HepG2 (cell line): ENCODE data around the gene BFSP1. TPM values are rescaled to one million over a fixed set of nuclear protein-coding genes. Genes with fewer than 3 reads are reported as not detected.

Experiments
- ATF7 ChIP-seq, 2 experiments: fragments of 450-650 bp in 1 of 2; sonication (generic) in 1 of 2; formaldehyde crosslinking in 1 of 2; IDR thresholded peaks; 2 replicates each; pipeline versions ENCODE4 v1.4.0 to v1.6.1; 2016 to 2020; ENCODE audit warnings: antibody characterized with exemption in 1 of 2, mild to moderate bottlenecking in 1 of 2, missing genetic modification reagents in 1 of 2
- BHLHE40 ChIP-seq: IDR thresholded peaks from 2 replicates; pipeline ENCODE4 v1.6.1; 2011; ENCODE audit warnings: low read length, improper control_type of control experiment
- EP300 ChIP-seq, 3 experiments: sonication (generic) in 1 of 3; formaldehyde crosslinking in 1 of 3; IDR thresholded peaks; 2 replicates each; pipeline versions ENCODE4 v1.5.1 to v1.6.1; 2011 to 2020; ENCODE audit warnings: low read depth in 2 of 3, low read length in 2 of 3, borderline replicate concordance in 1 of 3, improper control_type of control experiment in 1 of 3, mild to moderate bottlenecking in 1 of 3, missing genetic modification reagents in 1 of 3, moderate library complexity in 1 of 3
- KLF6 ChIP-seq: IDR thresholded peaks from 2 replicates; pipeline ENCODE4 v1.8.0; 2016; ENCODE audit warnings: missing biosample characterization, missing genetic modification reagents
- KMT2B ChIP-seq: IDR thresholded peaks from 2 replicates; pipeline ENCODE4 v1.6.1; 2016; ENCODE audit warnings: missing genetic modification reagents, missing compliant biosample characterization
- MED13 ChIP-seq: sonication (generic); formaldehyde crosslinking; IDR thresholded peaks from 2 replicates; pipeline ENCODE4 v1.5.0; 2020; ENCODE audit warnings: missing genetic modification reagents
- SMAD3 ChIP-seq: sonication (generic); formaldehyde crosslinking; IDR thresholded peaks from 2 replicates; pipeline ENCODE4 v1.4.0; 2020; ENCODE audit warnings: missing genetic modification reagents
- TEAD2 ChIP-seq: sonication (generic); formaldehyde crosslinking; IDR thresholded peaks from 2 replicates; pipeline ENCODE4 v1.9.0; 2021; ENCODE audit warnings: missing genetic modification reagents
- ZNF263 ChIP-seq: sonication (generic); formaldehyde crosslinking; IDR thresholded peaks from 2 replicates; pipeline ENCODE4 v1.4.0; 2020; ENCODE audit warnings: missing genetic modification reagents
- ZNF33B ChIP-seq: sonication (generic); formaldehyde crosslinking; IDR thresholded peaks from 2 replicates; pipeline ENCODE4 v1.5.1; 2020; ENCODE audit warnings: mild to moderate bottlenecking, missing genetic modification reagents
- ZNF552 ChIP-seq: sonication (generic); formaldehyde crosslinking; IDR thresholded peaks from 2 replicates; pipeline ENCODE4 v1.9.0; 2022; ENCODE audit warnings: missing genetic modification reagents, mild to moderate bottlenecking, borderline replicate concordance
- ZNF816 ChIP-seq: sonication (generic); formaldehyde crosslinking; IDR thresholded peaks from 2 replicates; pipeline ENCODE4 v1.8.0; 2022; ENCODE audit warnings: missing genetic modification reagents, mild to moderate bottlenecking, borderline replicate concordance
- ZNF83 ChIP-seq: sonication (generic); formaldehyde crosslinking; IDR thresholded peaks from 2 replicates; pipeline ENCODE4 v1.4.0; 2020; ENCODE audit warnings: missing genetic modification reagents, mild to moderate bottlenecking, borderline replicate concordance
- ZNF850 ChIP-seq: sonication (generic); formaldehyde crosslinking; conservative IDR thresholded peaks from 2 replicates; pipeline ENCODE4 v1.9.0; 2021; ENCODE audit warnings: mild to moderate bottlenecking, missing genetic modification reagents
- ZSCAN12 ChIP-seq: sonication (generic); formaldehyde crosslinking; IDR thresholded peaks from 2 replicates; pipeline ENCODE4 v1.9.0; 2021; ENCODE audit warnings: mild to moderate bottlenecking, missing genetic modification reagents
- polyA plus RNA-seq, 8 experiments: library from polyadenylated mRNA; depleted of rRNA in 3 of 8; stranded (reverse) in 7 of 8; unstranded in 1 of 8; fragments of >200 nt; fragmentation: Illumina TruSeq in 4 of 8; extraction: Trizol in 4 of 8; gene quantifications; 2 replicates each; pipeline versions ENCODE4 v1.2.1 to v1.2.3, GENCODE V29; 2011 to 2016; ENCODE audit warnings: low read depth in 4 of 8, missing spikeins in 1 of 8, mixed read lengths in 1 of 8; ENCODE audit not compliant: insufficient read depth in 1 of 8
- total RNA-seq, 5 experiments: library from RNA; depleted of rRNA; stranded (reverse); fragments of >200 nt; fragmentation: Illumina TruSeq; extraction: Trizol; gene quantifications; 2 replicates each; pipeline ENCODE4 v1.2.3, GENCODE V29; 2016; ENCODE audit warnings: low read depth in 1 of 5
- TF ChIP-seq, protein P1 (sequence below): sonication (generic); formaldehyde crosslinking; IDR thresholded peaks from 2 replicates; pipeline ENCODE4 v1.5.0; 2020; ENCODE audit warnings: missing genetic modification reagents
- TF ChIP-seq, protein P2 (sequence below): sonication (generic); formaldehyde crosslinking; IDR thresholded peaks from 2 replicates; pipeline ENCODE4 v1.4.0; 2020; ENCODE audit warnings: missing genetic modification reagents, mild to moderate bottlenecking, borderline replicate concordance
- TF ChIP-seq, protein P3 (sequence below): sonication (generic); formaldehyde crosslinking; IDR thresholded peaks from 2 replicates; pipeline ENCODE4 v1.4.0; 2020; ENCODE audit warnings: missing genetic modification reagents

BFSP1 gene
- total and polyA plus RNA-seq, 2 of the 13 experiments (the other 11 are each of a cell fraction or from before 2014, with no cell fraction given), result 0.22 to 0.26 TPM

DNA sequence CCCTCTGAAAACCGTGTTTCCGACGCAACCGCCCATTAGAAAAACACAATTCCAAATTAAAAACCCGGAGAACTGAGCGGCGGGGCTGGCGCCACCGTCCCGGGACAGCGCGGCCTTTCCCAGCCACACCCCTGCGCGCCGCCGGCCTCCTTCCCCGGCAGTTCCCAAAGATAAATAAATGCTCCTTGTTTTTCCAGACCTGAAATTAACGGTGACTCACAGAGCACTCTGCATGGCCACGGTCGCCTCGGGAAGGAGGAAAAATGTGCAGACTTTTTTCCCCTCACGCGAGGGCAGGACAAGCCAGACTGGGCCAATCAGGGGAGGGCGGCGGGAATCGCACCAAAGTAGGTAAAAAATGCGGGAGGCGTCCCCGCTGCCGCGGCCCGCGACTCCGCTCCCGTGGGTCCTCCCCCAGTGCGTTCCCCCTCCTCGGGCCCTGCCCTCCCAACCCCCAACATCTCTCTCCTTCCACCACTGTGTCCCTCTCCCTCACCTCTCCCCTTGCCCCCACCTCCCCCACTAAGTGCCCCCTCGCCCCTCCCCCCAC, 37.9 kb upstream of the BFSP1 start (continued):
- no peak for TF ChIP-seq ATF7 (IDR thresholded peaks at IDR 0.05)
- peak; percentile 37; the same call in 1 of the 2 replicates for TF ChIP-seq ATF7 (CRISPR knock-in tag; IDR thresholded peaks at IDR 0.05)
- 0 out of 2 replicates have a peak, but pooled peaks have one; percentile 26 for TF ChIP-seq SMAD3
- TF ChIP-seq, protein P1, sequence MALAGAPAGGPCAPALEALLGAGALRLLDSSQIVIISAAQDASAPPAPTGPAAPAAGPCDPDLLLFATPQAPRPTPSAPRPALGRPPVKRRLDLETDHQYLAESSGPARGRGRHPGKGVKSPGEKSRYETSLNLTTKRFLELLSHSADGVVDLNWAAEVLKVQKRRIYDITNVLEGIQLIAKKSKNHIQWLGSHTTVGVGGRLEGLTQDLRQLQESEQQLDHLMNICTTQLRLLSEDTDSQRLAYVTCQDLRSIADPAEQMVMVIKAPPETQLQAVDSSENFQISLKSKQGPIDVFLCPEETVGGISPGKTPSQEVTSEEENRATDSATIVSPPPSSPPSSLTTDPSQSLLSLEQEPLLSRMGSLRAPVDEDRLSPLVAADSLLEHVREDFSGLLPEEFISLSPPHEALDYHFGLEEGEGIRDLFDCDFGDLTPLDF (CRISPR knock-in tag), result 0 out of 2 replicates have a peak, but pooled peaks have one; percentile 39
- TF ChIP-seq ZNF850 (CRISPR knock-in tag), result no peak
- no peak for TF ChIP-seq ZNF552 (CRISPR knock-in tag)
- TF ChIP-seq, protein P2, sequence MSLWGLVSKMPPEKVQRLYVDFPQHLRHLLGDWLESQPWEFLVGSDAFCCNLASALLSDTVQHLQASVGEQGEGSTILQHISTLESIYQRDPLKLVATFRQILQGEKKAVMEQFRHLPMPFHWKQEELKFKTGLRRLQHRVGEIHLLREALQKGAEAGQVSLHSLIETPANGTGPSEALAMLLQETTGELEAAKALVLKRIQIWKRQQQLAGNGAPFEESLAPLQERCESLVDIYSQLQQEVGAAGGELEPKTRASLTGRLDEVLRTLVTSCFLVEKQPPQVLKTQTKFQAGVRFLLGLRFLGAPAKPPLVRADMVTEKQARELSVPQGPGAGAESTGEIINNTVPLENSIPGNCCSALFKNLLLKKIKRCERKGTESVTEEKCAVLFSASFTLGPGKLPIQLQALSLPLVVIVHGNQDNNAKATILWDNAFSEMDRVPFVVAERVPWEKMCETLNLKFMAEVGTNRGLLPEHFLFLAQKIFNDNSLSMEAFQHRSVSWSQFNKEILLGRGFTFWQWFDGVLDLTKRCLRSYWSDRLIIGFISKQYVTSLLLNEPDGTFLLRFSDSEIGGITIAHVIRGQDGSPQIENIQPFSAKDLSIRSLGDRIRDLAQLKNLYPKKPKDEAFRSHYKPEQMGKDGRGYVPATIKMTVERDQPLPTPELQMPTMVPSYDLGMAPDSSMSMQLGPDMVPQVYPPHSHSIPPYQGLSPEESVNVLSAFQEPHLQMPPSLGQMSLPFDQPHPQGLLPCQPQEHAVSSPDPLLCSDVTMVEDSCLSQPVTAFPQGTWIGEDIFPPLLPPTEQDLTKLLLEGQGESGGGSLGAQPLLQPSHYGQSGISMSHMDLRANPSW (CRISPR knock-in tag), result no peak
- TF ChIP-seq KLF6 (CRISPR knock-in tag), result peak; percentile 62; the same call in 1 of the 2 replicates
- TF ChIP-seq EP300 (IDR thresholded peaks at IDR 0.05; ENCODE audit: low read depth in 2 of 2, low read length in 2 of 2), result peak in 1 of 2 experiments; percentile 8; a peak in 1 of 4 replicates
- peak; percentile 37; the same call in 1 of the 2 replicates for TF ChIP-seq EP300 (CRISPR knock-in tag; IDR thresholded peaks at IDR 0.05; ENCODE audit: borderline replicate concordance)
- no peak for TF ChIP-seq ZNF83 (CRISPR knock-in tag)
- peak; percentile 88 for TF ChIP-seq ZNF263 (CRISPR knock-in tag)
- no peak for TF ChIP-seq TEAD2 (CRISPR knock-in tag)
- 0 out of 2 replicates have a peak, but pooled peaks have one; percentile 46 for TF ChIP-seq ZSCAN12 (CRISPR knock-in tag)
- no peak for TF ChIP-seq ZNF33B (CRISPR knock-in tag)
- peak; percentile 60 for TF ChIP-seq KMT2B (CRISPR knock-in tag)
- TF ChIP-seq MED13, result 0 out of 2 replicates have a peak, but pooled peaks have one; percentile 45
- TF ChIP-seq, protein P3, sequence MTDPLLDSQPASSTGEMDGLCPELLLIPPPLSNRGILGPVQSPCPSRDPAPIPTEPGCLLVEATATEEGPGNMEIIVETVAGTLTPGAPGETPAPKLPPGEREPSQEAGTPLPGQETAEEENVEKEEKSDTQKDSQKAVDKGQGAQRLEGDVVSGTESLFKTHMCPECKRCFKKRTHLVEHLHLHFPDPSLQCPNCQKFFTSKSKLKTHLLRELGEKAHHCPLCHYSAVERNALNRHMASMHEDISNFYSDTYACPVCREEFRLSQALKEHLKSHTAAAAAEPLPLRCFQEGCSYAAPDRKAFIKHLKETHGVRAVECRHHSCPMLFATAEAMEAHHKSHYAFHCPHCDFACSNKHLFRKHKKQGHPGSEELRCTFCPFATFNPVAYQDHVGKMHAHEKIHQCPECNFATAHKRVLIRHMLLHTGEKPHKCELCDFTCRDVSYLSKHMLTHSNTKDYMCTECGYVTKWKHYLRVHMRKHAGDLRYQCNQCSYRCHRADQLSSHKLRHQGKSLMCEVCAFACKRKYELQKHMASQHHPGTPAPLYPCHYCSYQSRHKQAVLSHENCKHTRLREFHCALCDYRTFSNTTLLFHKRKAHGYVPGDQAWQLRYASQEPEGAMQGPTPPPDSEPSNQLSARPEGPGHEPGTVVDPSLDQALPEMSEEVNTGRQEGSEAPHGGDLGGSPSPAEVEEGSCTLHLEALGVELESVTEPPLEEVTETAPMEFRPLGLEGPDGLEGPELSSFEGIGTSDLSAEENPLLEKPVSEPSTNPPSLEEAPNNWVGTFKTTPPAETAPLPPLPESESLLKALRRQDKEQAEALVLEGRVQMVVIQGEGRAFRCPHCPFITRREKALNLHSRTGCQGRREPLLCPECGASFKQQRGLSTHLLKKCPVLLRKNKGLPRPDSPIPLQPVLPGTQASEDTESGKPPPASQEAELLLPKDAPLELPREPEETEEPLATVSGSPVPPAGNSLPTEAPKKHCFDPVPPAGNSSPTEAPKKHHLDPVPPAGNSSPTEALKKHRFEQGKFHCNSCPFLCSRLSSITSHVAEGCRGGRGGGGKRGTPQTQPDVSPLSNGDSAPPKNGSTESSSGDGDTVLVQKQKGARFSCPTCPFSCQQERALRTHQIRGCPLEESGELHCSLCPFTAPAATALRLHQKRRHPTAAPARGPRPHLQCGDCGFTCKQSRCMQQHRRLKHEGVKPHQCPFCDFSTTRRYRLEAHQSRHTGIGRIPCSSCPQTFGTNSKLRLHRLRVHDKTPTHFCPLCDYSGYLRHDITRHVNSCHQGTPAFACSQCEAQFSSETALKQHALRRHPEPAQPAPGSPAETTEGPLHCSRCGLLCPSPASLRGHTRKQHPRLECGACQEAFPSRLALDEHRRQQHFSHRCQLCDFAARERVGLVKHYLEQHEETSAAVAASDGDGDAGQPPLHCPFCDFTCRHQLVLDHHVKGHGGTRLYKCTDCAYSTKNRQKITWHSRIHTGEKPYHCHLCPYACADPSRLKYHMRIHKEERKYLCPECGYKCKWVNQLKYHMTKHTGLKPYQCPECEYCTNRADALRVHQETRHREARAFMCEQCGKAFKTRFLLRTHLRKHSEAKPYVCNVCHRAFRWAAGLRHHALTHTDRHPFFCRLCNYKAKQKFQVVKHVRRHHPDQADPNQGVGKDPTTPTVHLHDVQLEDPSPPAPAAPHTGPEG (CRISPR knock-in tag), result 0 out of 2 replicates have a peak, but pooled peaks have one; percentile 49
- peak; percentile 69 for TF ChIP-seq BHLHE40
- TF ChIP-seq ZNF816 (CRISPR knock-in tag), result no peak
